K562 (cell line): ENCODE measurements around the gene GATA5. TPM values are rescaled to one million over a fixed set of nuclear protein-coding genes. Genes with fewer than 3 reads are reported as not detected.

Experiments used
- ATAC-seq: fragments of 200-7000 bp; cut with Tn5 transposase; 3 replicates; pipeline ENCODE4 v1.9.1; 2020; ENCODE audit warnings: moderate library complexity
- BruUV-seq: library from RNA; stranded (reverse); fragments of 400-500 nt; replicated peaks from 2 replicates; lab custom pipeline; 2021; lab: Mats Ljungman, UMichigan
- CTCF ChIA-PET: fragments of 300-600 bp; formaldehyde crosslinking; extraction: SDS; loops from one replicate; lab custom pipeline; 2021; ENCODE audit warnings: low intra/inter-chr PET ratio; lab: Yijun Ruan, JAX
- POLR2A ChIA-PET: fragments of 300-600, 350-650 bp; sonication (Branson Sonifier 250); formaldehyde crosslinking; extraction: SDS; loops from one replicate; lab custom pipeline; 2021; ENCODE audit warnings: antibody characterized with exemption, inconsistent platforms; lab: Yijun Ruan, JAX
- DNase-seq, 4 experiments: peaks; one replicate each; pipeline versions ENCODE4 v3.0.0 to v3.0.0-alpha.2; 2011 to 2018; ENCODE audit warnings: low spot score in 3 of 4, mixed read lengths in 3 of 4; ENCODE audit errors: extremely low read depth in 1 of 4
- FAIRE-seq: peaks from 2 replicates; lab custom pipeline; 2011; peaks lifted over from hg19 to GRCh38; lab: Jason Lieb, UNC
- H2AFZ ChIP-seq: 2 replicates; pipeline ENCODE4 v1.6.0; 2011; ENCODE audit warnings: low read depth, low read length, control low read depth, inconsistent platforms
- H3K27ac ChIP-seq: fragments of 200-600 bp; 3 replicates; pipeline ENCODE4 v1.8.0; 2011; ENCODE audit warnings: low read depth, mild to moderate bottlenecking, control low read depth, inconsistent platforms, low read length, moderate library complexity, mixed read lengths; ENCODE audit errors: extremely low read depth
- H3K27me3 ChIP-seq, 2 experiments: fragments of 300-600 bp in 1 of 2; 2 replicates in 1 of 2; 3 replicates in 1 of 2; pipeline versions ENCODE4 v1.6.0 to v1.8.0; 2011; ENCODE audit warnings: inconsistent platforms in 2 of 2, low read length in 2 of 2, mild to moderate bottlenecking in 1 of 2, mixed read lengths in 1 of 2, moderate library complexity in 1 of 2; ENCODE audit not compliant: control insufficient read depth in 2 of 2, insufficient read depth in 2 of 2
- H3K36me3 ChIP-seq: fragments of 300-600 bp; 3 replicates; pipeline ENCODE4 v1.8.0; 2011; ENCODE audit warnings: mild to moderate bottlenecking, low read length, inconsistent platforms; ENCODE audit not compliant: control insufficient read depth, insufficient read depth
- H3K4me1 ChIP-seq, 2 experiments: fragments of 200-600 bp in 1 of 2; replicated peaks in 1 of 2; 2 replicates in 1 of 2; 3 replicates in 1 of 2; pipeline versions ENCODE4 v1.5.1 to v1.8.0; 2011; ENCODE audit warnings: inconsistent platforms in 2 of 2, low read length in 2 of 2, mild to moderate bottlenecking in 1 of 2, mixed read lengths in 1 of 2, moderate library complexity in 1 of 2; ENCODE audit not compliant: control insufficient read depth in 2 of 2, insufficient read depth in 2 of 2
- H3K4me2 ChIP-seq: 2 replicates; pipeline ENCODE4 v1.6.1; 2011; ENCODE audit warnings: low read length, control low read depth, inconsistent platforms, mixed read lengths; ENCODE audit not compliant: insufficient read depth
- H3K4me3 ChIP-seq: fragments of 200-600 bp; sonication (generic), shearing (Covaris generic); 2 replicates; pipeline ENCODE4 v1.5.1; 2016; ENCODE audit warnings: control low read depth, inconsistent platforms
- H3K79me2 ChIP-seq: fragments of 200-600 bp; 3 replicates; pipeline ENCODE4 v1.8.0; 2011; ENCODE audit warnings: low read length, inconsistent platforms; ENCODE audit not compliant: control insufficient read depth, insufficient read depth
- H3K9ac ChIP-seq, 2 experiments: 2 replicates each; pipeline versions ENCODE4 v1.6.0 to v1.6.1; 2011; ENCODE audit warnings: low read depth in 2 of 2, low read length in 2 of 2, control low read depth in 1 of 2, inconsistent platforms in 1 of 2, mild to moderate bottlenecking in 1 of 2, mixed read lengths in 1 of 2; ENCODE audit not compliant: insufficient read depth in 1 of 2
- H3K9me1 ChIP-seq: one replicate; pipeline ENCODE4 v1.6.0; 2011; ENCODE audit warnings: inconsistent platforms, mild to moderate bottlenecking, low read length, moderate library complexity; ENCODE audit not compliant: control insufficient read depth, insufficient read depth
- H3K9me3 ChIP-seq: replicated peaks from 2 replicates; pipeline ENCODE4 v1.5.1; 2011; ENCODE audit warnings: low read depth, low read length, inconsistent platforms; ENCODE audit not compliant: control insufficient read depth, insufficient read depth
- H4K20me1 ChIP-seq: replicated peaks from 2 replicates; pipeline ENCODE4 v1.6.1; 2011; ENCODE audit warnings: low read length, inconsistent platforms, mixed read lengths; ENCODE audit not compliant: control insufficient read depth, insufficient read depth
- CTCF ChIP-seq, 3 experiments: IDR thresholded peaks in 2 of 3; conservative IDR thresholded peaks in 1 of 3; 2 replicates each; pipeline ENCODE4 v1.5.1; 2011 to 2012; ENCODE audit warnings: low read length in 3 of 3, mild to moderate bottlenecking in 3 of 3, control low read depth in 2 of 3, improper control_type of control experiment in 1 of 3, inconsistent platforms in 1 of 3, low read depth in 1 of 3, mixed read lengths in 1 of 3, moderate library complexity in 1 of 3; ENCODE audit not compliant: insufficient read depth in 2 of 3
- E4F1 ChIP-seq: fragments of 250-450 bp; sonication (Bioruptor Pico); IDR thresholded peaks from 2 replicates; pipeline ENCODE4 v1.5.0; 2021; ENCODE audit warnings: mild to moderate bottlenecking, borderline replicate concordance
- ELF2 ChIP-seq: fragments of 250-450 bp; sonication (Bioruptor Pico); IDR thresholded peaks from 2 replicates; pipeline ENCODE4 v1.5.0; 2021; ENCODE audit warnings: mild to moderate bottlenecking
- MCM5 ChIP-seq: fragments of 450-650 bp; IDR thresholded peaks from 2 replicates; pipeline ENCODE4 v1.6.1; 2016; ENCODE audit warnings: low read depth
- PTRF ChIP-seq: fragments of 450-650 bp; IDR thresholded peaks from 2 replicates; pipeline ENCODE4 v1.6.1; 2016; ENCODE audit warnings: mild to moderate bottlenecking, missing genetic modification characterization, missing compliant biosample characterization
- RERE ChIP-seq: sonication (generic); formaldehyde crosslinking; IDR thresholded peaks from 2 replicates; pipeline ENCODE4 v1.8.0; 2023; ENCODE audit warnings: missing genetic modification reagents, mild to moderate bottlenecking, borderline replicate concordance
- ZNF444 ChIP-seq: fragments of 250-450 bp; sonication (Bioruptor Pico); IDR thresholded peaks from 2 replicates; pipeline ENCODE4 v1.4.0; 2020; ENCODE audit warnings: mild to moderate bottlenecking, moderate library complexity
- WGBS: fragments of 100-300 bp; shearing (Covaris generic); methylation state at CpG from one replicate; pipeline ENCODE4 v1.1.6; 2016; ENCODE audit warnings: low coverage, mixed read lengths; ENCODE audit not compliant: insufficient coverage; ENCODE audit errors: missing lambda C conversion rate; 5-methylcytosine and 5-hydroxymethylcytosine counted together
- in situ Hi-C: fragments of 300-500 bp; cut with MboI; formaldehyde crosslinking; loops from 4 replicates; pipeline ENCODE4 v1.15.0; 2018; ENCODE audit warnings: inconsistent platforms, mixed read lengths
- intact Hi-C: fragments of 100-400 bp; cut with micrococcal nuclease; formaldehyde crosslinking; loops from 2 replicates; pipeline ENCODE4 v1.14.2; 2022
- polyA plus RNA-seq, 8 experiments: library from polyadenylated mRNA; depleted of rRNA in 4 of 8; stranded (reverse) in 5 of 8; unstranded in 3 of 8; fragments of >200 nt; fragmentation: Nextera tagmentation in 2 of 8; fragmentation: Illumina TruSeq in 1 of 8; extraction: Ambion mirVana in 2 of 8; extraction: Trizol in 1 of 8; gene quantifications; 2 replicates each; pipeline versions ENCODE4 v1.2.1 to v1.2.3, GENCODE V29; 2011 to 2014; ENCODE audit warnings: inconsistent platforms in 1 of 8, missing spikeins in 1 of 8
- total RNA-seq, 7 experiments: library from RNA; depleted of rRNA in 6 of 7; stranded (reverse); fragments of >200 nt in 6 of 7; fragmentation: Illumina TruSeq in 2 of 7; extraction: Trizol in 2 of 7; gene quantifications; 2 replicates each; pipeline versions ENCODE4 v1.2.1 to v1.2.3, GENCODE V29; 2011 to 2021; ENCODE audit warnings: low replicate concordance in 1 of 7

GATA5 gene
- total and polyA plus RNA-seq, 9 of the 15 experiments (the other 6 are each of a cell fraction or from before 2014, with no cell fraction given), result 0.09 to 0.57 (median 0.20) TPM; not detected in 3

GRCh38 chr20:62451156-62451767 is 24.5 kb downstream of the GATA5 start (continued):
- TF ChIP-seq ZNF444 (CRISPR knock-in tag) (no peak), MCM5 (no peak), E4F1 (CRISPR knock-in tag) (no peak)

GRCh38 chr20:62449951-62450691 is 25.7 kb downstream of the GATA5 start:
- no peaks in the 10 kb centered on the region for H3K9me3 ChIP-seq
- BruUV-seq, result no TSS peak
- no peaks in the 10 kb centered on the region for H4K20me1 ChIP-seq
- H3K79me2 ChIP-seq, result no peaks in the 10 kb centered on the region
- intact Hi-C loops (no loop called here), in situ Hi-C loops (no loop called here)
- H3K27ac ChIP-seq, result no peak overlapping the region
- ChIA-PET CTCF (no interaction called here), POLR2A (interaction anchor here (0.7 to 1.1 kb wide), 3 partner anchors 11 to 40 kb away, joined by 3 to 4 read pairs (median 3); no protein-coding TSS in a partner anchor)
- ATAC-seq (no peak), DNase-seq (no peak), FAIRE-seq (no peak)
- 28% methylated on average over 24 of the region's 24 CpGs for WGBS
- peak overlapping the region in 1 of 2 experiments; percentile 20; a peak in 1 of 4 replicates for H3K9ac ChIP-seq
- H3K36me3 ChIP-seq, result no peaks in the 10 kb centered on the region
- no peak overlapping the region for H3K4me2 ChIP-seq
- H3K27me3 ChIP-seq, result peaks cover 5 to 22% of the 10 kb centered on the region in 2 experiments; a peak in 4 of 5 replicates
- H3K4me1 ChIP-seq, result peaks cover 16 to 77% of the 10 kb centered on the region in 2 experiments; a peak in 4 of 5 replicates
- no peak overlapping the region for H3K4me3 ChIP-seq
- no peak overlapping the region for H2AFZ ChIP-seq
- no peaks in the 10 kb centered on the region for H3K9me1 ChIP-seq
- TF ChIP-seq CTCF (IDR thresholded peaks at IDR 0.05 in 2 of 3, conservative IDR thresholded peaks at IDR 0.05 in 1 of 3; ENCODE audit: insufficient read depth in 2 of 3, low read depth in 1 of 3, low read length in 3 of 3) (peak in 2 of 3 experiments; percentile 23 to 37; a peak in 1 of 6 replicates), PTRF (no peak), ELF2 (CRISPR knock-in tag) (no peak), RERE (CRISPR knock-in tag) (no peak)
